Neural cell (in vitro differentiated cells): ENCODE results near the gene MGAT5B. TPM values are rescaled to one million over a fixed set of nuclear protein-coding genes. Genes with fewer than 3 reads are reported as not detected.

Experiments used
- H2AFZ ChIP-seq: fragments of 200-600, 300-800 bp; sonication (generic), shearing (Covaris generic); 2 replicates; pipeline ENCODE4 v1.6.0; 2014; ENCODE audit warnings: low read depth, mild to moderate bottlenecking, antibody characterized with exemption, low read length, moderate library complexity
- H3F3A ChIP-seq: fragments of 200-600 bp; shearing (Covaris generic); 2 replicates; pipeline ENCODE4 v1.6.1; 2016; ENCODE audit warnings: mild to moderate bottlenecking, moderate library complexity, mixed read lengths, antibody characterized with exemption, low read length; ENCODE audit not compliant: insufficient read depth, poor library complexity, severe bottlenecking
- H3K27ac ChIP-seq: fragments of 200-600, 300-800 bp; sonication (generic), shearing (Covaris generic); 2 replicates; pipeline ENCODE4 v1.5.1; 2014; ENCODE audit warnings: mild to moderate bottlenecking, low read length, moderate library complexity
- H3K27me3 ChIP-seq: fragments of 300-800, 200-600 bp; sonication (generic), shearing (Covaris generic); 2 replicates; pipeline ENCODE4 v1.6.0; 2014; ENCODE audit warnings: mild to moderate bottlenecking, low read depth, low read length, moderate library complexity; ENCODE audit not compliant: insufficient read depth
- H3K36me3 ChIP-seq: fragments of 300-800, 200-600 bp; sonication (generic), shearing (Covaris generic); 2 replicates; pipeline ENCODE4 v1.5.1; 2014; ENCODE audit warnings: mild to moderate bottlenecking, antibody characterized with exemption, low read length, moderate library complexity; ENCODE audit not compliant: insufficient read depth
- H3K4me2 ChIP-seq: fragments of 300-800, 200-600 bp; sonication (generic), shearing (Covaris generic); 2 replicates; pipeline ENCODE4 v1.6.0; 2014; ENCODE audit warnings: mild to moderate bottlenecking, low read length
- H3K4me3 ChIP-seq: fragments of 300-800, 200-600 bp; sonication (generic), shearing (Covaris generic); 2 replicates; pipeline ENCODE4 v1.5.1; 2014; ENCODE audit warnings: mild to moderate bottlenecking, low read length, moderate library complexity
- H3K79me2 ChIP-seq: fragments of 200-600 bp; shearing (Covaris generic); replicated peaks from 2 replicates; pipeline ENCODE4 v1.6.0; 2014; ENCODE audit warnings: mild to moderate bottlenecking, low read length, moderate library complexity; ENCODE audit not compliant: insufficient read depth
- H3K9ac ChIP-seq: fragments of 300-800, 200-600 bp; sonication (generic), shearing (Covaris generic); 2 replicates; pipeline ENCODE4 v1.6.1; 2016; ENCODE audit warnings: mild to moderate bottlenecking, low read length, mixed read lengths
- H3K9me2 ChIP-seq: fragments of 200-600 bp; shearing (Covaris generic); 2 replicates; pipeline ENCODE4 v1.6.1; 2016; ENCODE audit warnings: mild to moderate bottlenecking, low read length, mixed read lengths; ENCODE audit not compliant: insufficient read depth
- H3K9me3 ChIP-seq: fragments of 200-600, 300-800 bp; sonication (generic), shearing (Covaris generic); 2 replicates; pipeline ENCODE4 v1.6.1; 2016; ENCODE audit warnings: mild to moderate bottlenecking, mixed run types, low read length, moderate library complexity, mixed read lengths
- H4K20me1 ChIP-seq: fragments of 200-600 bp; shearing (Covaris generic); 2 replicates; pipeline ENCODE4 v1.6.1; 2016; ENCODE audit warnings: mild to moderate bottlenecking, mixed run types; ENCODE audit not compliant: insufficient read depth
- EP300 ChIP-seq: fragments of 450-650 bp; conservative IDR thresholded peaks from 2 replicates; pipeline ENCODE4 v1.6.1; 2014; ENCODE audit warnings: antibody characterized with exemption, mild to moderate bottlenecking, moderate library complexity; ENCODE audit not compliant: poor library complexity, severe bottlenecking
- EZH2 ChIP-seq: fragments of 200-600, 300-800 bp; shearing (Covaris generic), sonication (generic); IDR thresholded peaks from 2 replicates; pipeline ENCODE4 v1.6.1; 2014; ENCODE audit warnings: antibody characterized with exemption, low read length, borderline replicate concordance, mild to moderate bottlenecking; ENCODE audit not compliant: insufficient read depth, poor library complexity, severe bottlenecking
- MXI1 ChIP-seq: fragments of 450-650 bp; conservative IDR thresholded peaks from 2 replicates; pipeline ENCODE4 v1.6.1; 2014; ENCODE audit warnings: antibody characterized with exemption, mild to moderate bottlenecking; ENCODE audit not compliant: poor library complexity, severe bottlenecking
- POLR2AphosphoS5 ChIP-seq: IDR thresholded peaks from 2 replicates; pipeline ENCODE4 v1.6.1; 2012
- RAD21 ChIP-seq: fragments of 450-650 bp; conservative IDR thresholded peaks from 2 replicates; pipeline ENCODE4 v1.6.1; 2014; ENCODE audit warnings: antibody characterized with exemption, mild to moderate bottlenecking, moderate library complexity
- SMC3 ChIP-seq: fragments of 450-650 bp; conservative IDR thresholded peaks from 2 replicates; pipeline ENCODE4 v1.6.1; 2014; ENCODE audit warnings: antibody characterized with exemption, mild to moderate bottlenecking, moderate library complexity; ENCODE audit not compliant: poor library complexity
- TAF1 ChIP-seq: IDR thresholded peaks from 2 replicates; pipeline ENCODE4 v1.6.1; 2012; ENCODE audit warnings: low read depth
- polyA plus RNA-seq: library from polyadenylated mRNA; depleted of rRNA; stranded (reverse); fragments of >200 nt; gene quantifications from 2 replicates; pipeline ENCODE4 v1.2.3, GENCODE V29; 2014
- TF ChIP-seq, protein P1 (sequence below): IDR thresholded peaks from 2 replicates; pipeline ENCODE4 v1.6.1; 2012; ENCODE audit warnings: borderline replicate concordance
- TF ChIP-seq, protein P2 (sequence below): fragments of 450-650 bp; IDR thresholded peaks from 2 replicates; pipeline ENCODE4 v1.5.1; 2014; ENCODE audit warnings: antibody characterized with exemption, mild to moderate bottlenecking, moderate library complexity; ENCODE audit not compliant: poor library complexity, severe bottlenecking

MGAT5B gene
- polyA plus RNA-seq, 1 donor from 2014 or later = 8.8 TPM

DNA sequence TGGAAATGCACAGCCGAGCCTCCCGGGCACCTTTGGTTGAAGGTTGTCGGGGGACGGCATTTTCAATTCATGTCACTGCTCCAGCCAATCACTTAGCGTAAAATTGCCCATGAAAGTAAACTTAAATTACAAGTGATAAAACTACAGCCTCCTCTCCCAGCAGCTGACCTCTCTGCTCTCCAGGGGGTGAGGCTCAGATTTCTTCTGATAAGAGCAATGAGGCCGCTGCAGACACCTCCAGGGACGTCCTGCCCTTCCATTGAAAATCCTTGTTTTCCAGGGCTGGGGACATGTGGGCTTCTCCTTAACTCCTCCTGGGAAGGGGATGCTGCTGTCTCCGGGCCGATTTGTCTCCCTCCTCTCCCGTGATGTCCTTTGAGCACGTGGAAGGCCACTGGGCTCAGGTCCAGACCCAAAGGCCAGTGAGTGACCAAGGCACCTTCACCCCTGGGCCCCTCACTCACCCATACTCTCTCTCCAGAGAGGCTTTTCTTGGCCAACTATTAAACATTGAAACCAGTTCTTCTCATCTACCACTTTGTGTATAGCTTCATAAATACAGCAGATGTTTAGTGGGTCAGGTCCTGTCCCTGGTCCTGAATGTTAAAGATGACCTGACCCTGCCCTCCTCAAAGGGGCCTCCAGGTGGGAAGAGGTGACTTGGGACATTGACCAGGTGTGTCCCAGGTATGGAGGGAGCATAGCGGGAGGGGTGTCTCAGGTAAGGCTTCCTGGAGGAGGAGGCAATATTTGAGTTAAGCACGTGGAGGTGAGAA is 52.3 kb downstream of the MGAT5B start:
- H3K9ac ChIP-seq = no peak overlapping the region
- no peaks in the 10 kb centered on the region for H3K79me2 ChIP-seq
- H4K20me1 ChIP-seq = no peaks in the 10 kb centered on the region
- no peak overlapping the region for H3K4me3 ChIP-seq
- H3K27me3 ChIP-seq = no peaks in the 10 kb centered on the region
- H3K27ac ChIP-seq = no peak overlapping the region
- H3K9me2 ChIP-seq = no peaks in the 10 kb centered on the region
- TF ChIP-seq EZH2 (no peak), RAD21 (no peak), POLR2AphosphoS5 (no peak), MXI1 (no peak)
- TF ChIP-seq, protein P1, sequence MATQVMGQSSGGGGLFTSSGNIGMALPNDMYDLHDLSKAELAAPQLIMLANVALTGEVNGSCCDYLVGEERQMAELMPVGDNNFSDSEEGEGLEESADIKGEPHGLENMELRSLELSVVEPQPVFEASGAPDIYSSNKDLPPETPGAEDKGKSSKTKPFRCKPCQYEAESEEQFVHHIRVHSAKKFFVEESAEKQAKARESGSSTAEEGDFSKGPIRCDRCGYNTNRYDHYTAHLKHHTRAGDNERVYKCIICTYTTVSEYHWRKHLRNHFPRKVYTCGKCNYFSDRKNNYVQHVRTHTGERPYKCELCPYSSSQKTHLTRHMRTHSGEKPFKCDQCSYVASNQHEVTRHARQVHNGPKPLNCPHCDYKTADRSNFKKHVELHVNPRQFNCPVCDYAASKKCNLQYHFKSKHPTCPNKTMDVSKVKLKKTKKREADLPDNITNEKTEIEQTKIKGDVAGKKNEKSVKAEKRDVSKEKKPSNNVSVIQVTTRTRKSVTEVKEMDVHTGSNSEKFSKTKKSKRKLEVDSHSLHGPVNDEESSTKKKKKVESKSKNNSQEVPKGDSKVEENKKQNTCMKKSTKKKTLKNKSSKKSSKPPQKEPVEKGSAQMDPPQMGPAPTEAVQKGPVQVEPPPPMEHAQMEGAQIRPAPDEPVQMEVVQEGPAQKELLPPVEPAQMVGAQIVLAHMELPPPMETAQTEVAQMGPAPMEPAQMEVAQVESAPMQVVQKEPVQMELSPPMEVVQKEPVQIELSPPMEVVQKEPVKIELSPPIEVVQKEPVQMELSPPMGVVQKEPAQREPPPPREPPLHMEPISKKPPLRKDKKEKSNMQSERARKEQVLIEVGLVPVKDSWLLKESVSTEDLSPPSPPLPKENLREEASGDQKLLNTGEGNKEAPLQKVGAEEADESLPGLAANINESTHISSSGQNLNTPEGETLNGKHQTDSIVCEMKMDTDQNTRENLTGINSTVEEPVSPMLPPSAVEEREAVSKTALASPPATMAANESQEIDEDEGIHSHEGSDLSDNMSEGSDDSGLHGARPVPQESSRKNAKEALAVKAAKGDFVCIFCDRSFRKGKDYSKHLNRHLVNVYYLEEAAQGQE = no peak
- no peak overlapping the region for H3K4me2 ChIP-seq
- no peaks in the 10 kb centered on the region for H3F3A ChIP-seq
- H3K9me3 ChIP-seq = no peaks in the 10 kb centered on the region
- no peak overlapping the region for H2AFZ ChIP-seq
- H3K36me3 ChIP-seq = no peaks in the 10 kb centered on the region

DNA sequence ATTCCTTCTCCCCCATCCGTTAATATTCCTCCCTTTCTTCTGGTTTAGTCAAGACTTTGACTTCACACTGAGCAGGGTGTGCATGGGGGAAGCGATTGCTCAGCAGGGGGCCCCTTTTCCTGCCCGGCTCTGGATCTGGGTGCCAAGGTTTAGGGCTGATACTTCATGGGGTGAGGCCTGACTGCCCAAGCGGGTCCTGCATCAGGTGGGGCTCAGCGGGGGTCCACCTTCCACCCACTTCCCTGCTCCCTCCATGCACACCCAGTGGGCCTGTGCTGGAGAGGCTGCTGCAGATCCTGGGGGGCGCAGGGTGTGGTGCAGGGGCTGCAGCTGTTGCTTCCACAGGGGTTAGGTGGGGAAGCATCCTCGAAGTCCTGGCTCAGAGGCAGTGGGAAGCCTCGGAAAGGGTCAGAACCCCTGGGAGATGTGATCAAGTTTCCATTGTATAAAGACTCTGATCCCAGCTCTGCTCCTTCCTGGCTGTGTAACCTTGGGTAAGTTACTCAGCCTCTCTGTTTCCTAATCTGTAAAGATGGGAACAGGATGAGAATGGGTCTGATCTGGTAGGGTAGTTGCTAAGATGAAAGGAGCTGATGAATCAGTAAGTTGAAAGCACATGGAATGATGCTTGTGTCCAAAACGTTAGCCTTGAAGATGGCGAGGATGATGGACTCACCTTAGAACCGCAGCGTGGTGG is 53.3 kb downstream of the MGAT5B start:
- no peak overlapping the region for H2AFZ ChIP-seq
- H3K27me3 ChIP-seq = no peaks in the 10 kb centered on the region
- no peak for TF ChIP-seq RAD21
- no peak for TF ChIP-seq SMC3
- TF ChIP-seq, protein P2, sequence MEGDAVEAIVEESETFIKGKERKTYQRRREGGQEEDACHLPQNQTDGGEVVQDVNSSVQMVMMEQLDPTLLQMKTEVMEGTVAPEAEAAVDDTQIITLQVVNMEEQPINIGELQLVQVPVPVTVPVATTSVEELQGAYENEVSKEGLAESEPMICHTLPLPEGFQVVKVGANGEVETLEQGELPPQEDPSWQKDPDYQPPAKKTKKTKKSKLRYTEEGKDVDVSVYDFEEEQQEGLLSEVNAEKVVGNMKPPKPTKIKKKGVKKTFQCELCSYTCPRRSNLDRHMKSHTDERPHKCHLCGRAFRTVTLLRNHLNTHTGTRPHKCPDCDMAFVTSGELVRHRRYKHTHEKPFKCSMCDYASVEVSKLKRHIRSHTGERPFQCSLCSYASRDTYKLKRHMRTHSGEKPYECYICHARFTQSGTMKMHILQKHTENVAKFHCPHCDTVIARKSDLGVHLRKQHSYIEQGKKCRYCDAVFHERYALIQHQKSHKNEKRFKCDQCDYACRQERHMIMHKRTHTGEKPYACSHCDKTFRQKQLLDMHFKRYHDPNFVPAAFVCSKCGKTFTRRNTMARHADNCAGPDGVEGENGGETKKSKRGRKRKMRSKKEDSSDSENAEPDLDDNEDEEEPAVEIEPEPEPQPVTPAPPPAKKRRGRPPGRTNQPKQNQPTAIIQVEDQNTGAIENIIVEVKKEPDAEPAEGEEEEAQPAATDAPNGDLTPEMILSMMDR = no peak
- TF ChIP-seq TAF1 = no peak
- TF ChIP-seq, protein P1 = no peak
- TF ChIP-seq MXI1 = no peak
- no peak for TF ChIP-seq EP300
- TF ChIP-seq POLR2AphosphoS5 = no peak
- TF ChIP-seq EZH2 = no peak
- H3K9me3 ChIP-seq = no peaks in the 10 kb centered on the region
- H3K4me3 ChIP-seq = no peak overlapping the region
- no peaks in the 10 kb centered on the region for H4K20me1 ChIP-seq
- no peaks in the 10 kb centered on the region for H3K9me2 ChIP-seq
- no peaks in the 10 kb centered on the region for H3F3A ChIP-seq
- H3K9ac ChIP-seq = no peak overlapping the region
- H3K4me2 ChIP-seq = no peak overlapping the region
- H3K27ac ChIP-seq = no peak overlapping the region
- no peaks in the 10 kb centered on the region for H3K36me3 ChIP-seq
- no peaks in the 10 kb centered on the region for H3K79me2 ChIP-seq
